ENCODE measurements around the gene CANT1. TPM values are rescaled to one million over a fixed set of nuclear protein-coding genes. Genes with fewer than 3 reads are reported as not detected.
"Not testable (repeated sequence)": the region's sequence is repeated elsewhere in the genome, so short reads cannot be mapped to it uniquely, and the experiment has no call there.

Gene CANT1
- total and polyA plus RNA-seq, 2 donors: 18.5 to 20.2 TPM

- H3K9me3 ChIP-seq (ENCODE audit: control insufficient read depth in 2 of 2, insufficient read depth in 1 of 2, low read length in 1 of 2); H3K27ac ChIP-seq (ENCODE audit: low read depth in 1 of 2, low read length in 1 of 2); DNase-seq (ENCODE audit: low read depth in 6 of 9, low spot score in 9 of 9); H3K36me3 ChIP-seq (ENCODE audit: control insufficient read depth in 2 of 2, insufficient read depth in 2 of 2, low read length in 1 of 2); H3K4me3 ChIP-seq (ENCODE audit: low read length in 2 of 2); H3K27me3 ChIP-seq (ENCODE audit: control insufficient read depth in 2 of 2, insufficient read depth in 1 of 2, low read length in 1 of 2): not testable (repeated sequence)
- WGBS: 96% methylated on average over 8 of the region's 8 CpGs
- H3K4me1 ChIP-seq (ENCODE audit: control insufficient read depth in 2 of 2, insufficient read depth in 2 of 2, low read length in 2 of 2): peaks cover 8 to 29% of the 10 kb centered on the region in 2 donors
Measured at GRCh38 chr17:78962984-78963348, 46.6 kb downstream of the CANT1 start.

- Histone ChIP-seq H3K9me3 (ENCODE audit: control insufficient read depth in 2 of 2, insufficient read depth in 1 of 2, low read length in 1 of 2) (peaks cover 0 to 2% of the 10 kb centered on the region in 2 donors), H3K27me3 (ENCODE audit: control insufficient read depth in 2 of 2, insufficient read depth in 1 of 2, low read length in 1 of 2) (no peaks in the 10 kb centered on the region), H3K4me1 (ENCODE audit: control insufficient read depth in 2 of 2, insufficient read depth in 2 of 2, low read length in 2 of 2) (peaks cover 8 to 29% of the 10 kb centered on the region in 2 donors), H3K36me3 (ENCODE audit: control insufficient read depth in 2 of 2, insufficient read depth in 2 of 2, low read length in 1 of 2) (peaks cover 0 to 5% of the 10 kb centered on the region in 2 donors), H3K27ac (ENCODE audit: low read depth in 1 of 2, low read length in 1 of 2) (no peak overlapping the region), H3K4me3 (ENCODE audit: low read length in 2 of 2) (no peak overlapping the region)
- no peak for DNase-seq (ENCODE audit: low read depth in 6 of 9, low spot score in 9 of 9)
- 90% methylated on average over 19 of the region's 19 CpGs for WGBS
Measured at GRCh38 chr17:78962345-78962983, 47.1 kb downstream of the CANT1 start.

- Histone ChIP-seq H3K4me1 (ENCODE audit: control insufficient read depth in 2 of 2, insufficient read depth in 2 of 2, low read length in 2 of 2) (peaks cover 8 to 21% of the 10 kb centered on the region in 2 donors), H3K27ac (ENCODE audit: low read depth in 1 of 2, low read length in 1 of 2) (no peak overlapping the region), H3K27me3 (ENCODE audit: control insufficient read depth in 2 of 2, insufficient read depth in 1 of 2, low read length in 1 of 2) (no peaks in the 10 kb centered on the region), H3K4me3 (ENCODE audit: low read length in 2 of 2) (no peak overlapping the region), H3K36me3 (ENCODE audit: control insufficient read depth in 2 of 2, insufficient read depth in 2 of 2, low read length in 1 of 2) (no peaks in the 10 kb centered on the region), H3K9me3 (ENCODE audit: control insufficient read depth in 2 of 2, insufficient read depth in 1 of 2, low read length in 1 of 2) (peaks cover 0 to 2% of the 10 kb centered on the region in 2 donors)
- DNase-seq (ENCODE audit: low read depth in 6 of 9, low spot score in 9 of 9): no peak
- WGBS: 98% methylated on average over 4 of the region's 4 CpGs
Measured at GRCh38 chr17:78961571-78961970, 48.0 kb downstream of the CANT1 start.

- Histone ChIP-seq H3K27ac (ENCODE audit: low read depth in 1 of 2, low read length in 1 of 2) (no peak overlapping the region), H3K36me3 (ENCODE audit: control insufficient read depth in 2 of 2, insufficient read depth in 2 of 2, low read length in 1 of 2) (no peaks in the 10 kb centered on the region), H3K4me1 (ENCODE audit: control insufficient read depth in 2 of 2, insufficient read depth in 2 of 2, low read length in 2 of 2) (peaks cover 8 to 15% of the 10 kb centered on the region in 2 donors), H3K4me3 (ENCODE audit: low read length in 2 of 2) (no peak overlapping the region), H3K27me3 (ENCODE audit: control insufficient read depth in 2 of 2, insufficient read depth in 1 of 2, low read length in 1 of 2) (peaks cover 0 to 2% of the 10 kb centered on the region in 2 donors), H3K9me3 (ENCODE audit: control insufficient read depth in 2 of 2, insufficient read depth in 1 of 2, low read length in 1 of 2) (peaks cover 0 to 2% of the 10 kb centered on the region in 2 donors)
- 92% methylated on average over 5 of the region's 5 CpGs for WGBS
- DNase-seq (ENCODE audit: low read depth in 6 of 9, low spot score in 9 of 9): no peak
Measured at GRCh38 chr17:78960928-78961327, 48.6 kb downstream of the CANT1 start.

- no peak overlapping the region for H3K27ac ChIP-seq (ENCODE audit: low read depth in 1 of 2, low read length in 1 of 2)
- H3K36me3 ChIP-seq (ENCODE audit: control insufficient read depth in 2 of 2, insufficient read depth in 2 of 2, low read length in 1 of 2): no peaks in the 10 kb centered on the region
- no peak for DNase-seq (ENCODE audit: low read depth in 6 of 9, low spot score in 9 of 9)
- peaks cover 0 to 4% of the 10 kb centered on the region in 2 donors for H3K4me1 ChIP-seq (ENCODE audit: control insufficient read depth in 2 of 2, insufficient read depth in 2 of 2, low read length in 2 of 2)
- no peak overlapping the region for H3K4me3 ChIP-seq (ENCODE audit: low read length in 2 of 2)
- peaks cover 0 to 2% of the 10 kb centered on the region in 2 donors for H3K9me3 ChIP-seq (ENCODE audit: control insufficient read depth in 2 of 2, insufficient read depth in 1 of 2, low read length in 1 of 2)
- H3K27me3 ChIP-seq (ENCODE audit: control insufficient read depth in 2 of 2, insufficient read depth in 1 of 2, low read length in 1 of 2): peaks cover 0 to 2% of the 10 kb centered on the region in 2 donors
- WGBS: 97% methylated on average over 12 of the region's 12 CpGs
Measured at GRCh38 chr17:78959803-78960202, 49.8 kb downstream of the CANT1 start.

GRCh38 chr17:78958641-78959127 lies 50.9 kb downstream of the CANT1 start:
- Histone ChIP-seq H3K4me3 (ENCODE audit: low read length in 2 of 2) (no peak overlapping the region), H3K9me3 (ENCODE audit: control insufficient read depth in 2 of 2, insufficient read depth in 1 of 2, low read length in 1 of 2) (peaks cover 0 to 2% of the 10 kb centered on the region in 2 donors), H3K27ac (ENCODE audit: low read depth in 1 of 2, low read length in 1 of 2) (no peak overlapping the region), H3K4me1 (ENCODE audit: control insufficient read depth in 2 of 2, insufficient read depth in 2 of 2, low read length in 2 of 2) (no peaks in the 10 kb centered on the region), H3K36me3 (ENCODE audit: control insufficient read depth in 2 of 2, insufficient read depth in 2 of 2, low read length in 1 of 2) (no peaks in the 10 kb centered on the region), H3K27me3 (ENCODE audit: control insufficient read depth in 2 of 2, insufficient read depth in 1 of 2, low read length in 1 of 2) (peaks cover 0 to 7% of the 10 kb centered on the region in 2 donors)
- WGBS: 93% methylated on average over 7 of the region's 7 CpGs
- no peak for DNase-seq (ENCODE audit: low read depth in 6 of 9, low spot score in 9 of 9)

- DNase-seq (ENCODE audit: low read depth in 6 of 9, low spot score in 9 of 9): no peak
- no peak overlapping the region for H3K27ac ChIP-seq (ENCODE audit: low read depth in 1 of 2, low read length in 1 of 2)
- peaks cover 0 to 7% of the 10 kb centered on the region in 2 donors for H3K27me3 ChIP-seq (ENCODE audit: control insufficient read depth in 2 of 2, insufficient read depth in 1 of 2, low read length in 1 of 2)
- 96% methylated on average over 12 of the region's 12 CpGs for WGBS
- peaks cover under 1 to 2% of the 10 kb centered on the region in 2 donors for H3K9me3 ChIP-seq (ENCODE audit: control insufficient read depth in 2 of 2, insufficient read depth in 1 of 2, low read length in 1 of 2)
- H3K4me3 ChIP-seq (ENCODE audit: low read length in 2 of 2): no peak overlapping the region
- peaks cover 0 to 3% of the 10 kb centered on the region in 2 donors for H3K4me1 ChIP-seq (ENCODE audit: control insufficient read depth in 2 of 2, insufficient read depth in 2 of 2, low read length in 2 of 2)
- no peaks in the 10 kb centered on the region for H3K36me3 ChIP-seq (ENCODE audit: control insufficient read depth in 2 of 2, insufficient read depth in 2 of 2, low read length in 1 of 2)
Measured at GRCh38 chr17:78957128-78957527, 52.4 kb downstream of the CANT1 start.

- Histone ChIP-seq H3K27ac (ENCODE audit: low read depth in 1 of 2, low read length in 1 of 2) (no peak overlapping the region), H3K27me3 (ENCODE audit: control insufficient read depth in 2 of 2, insufficient read depth in 1 of 2, low read length in 1 of 2) (peaks cover 0 to 7% of the 10 kb centered on the region in 2 donors), H3K9me3 (ENCODE audit: control insufficient read depth in 2 of 2, insufficient read depth in 1 of 2, low read length in 1 of 2) (peaks cover 0 to 8% of the 10 kb centered on the region in 2 donors), H3K4me1 (ENCODE audit: control insufficient read depth in 2 of 2, insufficient read depth in 2 of 2, low read length in 2 of 2) (peaks cover 0 to 3% of the 10 kb centered on the region in 2 donors), H3K4me3 (ENCODE audit: low read length in 2 of 2) (no peak overlapping the region), H3K36me3 (ENCODE audit: control insufficient read depth in 2 of 2, insufficient read depth in 2 of 2, low read length in 1 of 2) (no peaks in the 10 kb centered on the region)
- DNase-seq (ENCODE audit: low read depth in 6 of 9, low spot score in 9 of 9): no peak
- 94% methylated on average over 11 of the region's 11 CpGs for WGBS
Measured at GRCh38 chr17:78956254-78956653, 53.3 kb downstream of the CANT1 start.

GRCh38 chr17:78954684-78955083 lies 54.9 kb downstream of the CANT1 start:
- H3K4me1 ChIP-seq (ENCODE audit: control insufficient read depth in 2 of 2, insufficient read depth in 2 of 2, low read length in 2 of 2): peaks cover 0 to 3% of the 10 kb centered on the region in 2 donors
- 96% methylated on average over 14 of the region's 14 CpGs for WGBS
- no peak overlapping the region for H3K27ac ChIP-seq (ENCODE audit: low read depth in 1 of 2, low read length in 1 of 2)
- H3K9me3 ChIP-seq (ENCODE audit: control insufficient read depth in 2 of 2, insufficient read depth in 1 of 2, low read length in 1 of 2): peaks cover 1 to 17% of the 10 kb centered on the region in 2 donors
- H3K4me3 ChIP-seq (ENCODE audit: low read length in 2 of 2): no peak overlapping the region
- no peaks in the 10 kb centered on the region for H3K36me3 ChIP-seq (ENCODE audit: control insufficient read depth in 2 of 2, insufficient read depth in 2 of 2, low read length in 1 of 2)
- DNase-seq (ENCODE audit: low read depth in 6 of 9, low spot score in 9 of 9): no peak
- H3K27me3 ChIP-seq (ENCODE audit: control insufficient read depth in 2 of 2, insufficient read depth in 1 of 2, low read length in 1 of 2): peaks cover 0 to 7% of the 10 kb centered on the region in 2 donors
